SK-MEL-5 (cell line): ENCODE measurements around the gene ZMYM3. TPM values are rescaled to one million over a fixed set of nuclear protein-coding genes. Genes with fewer than 3 reads are reported as not detected.
"Not testable (repeated sequence)": the region's sequence is repeated elsewhere in the genome, so short reads cannot be mapped to it uniquely, and the experiment has no call there.

Experiments
- DNase-seq: peaks from one replicate; pipeline ENCODE4 v3.0.0-alpha.2; 2016; ENCODE audit warnings: low read depth, low spot score
- in situ Hi-C: cut with HindIII; loops from 2 replicates; pipeline ENCODE4 v1.10.0; 2016; ENCODE audit warnings: low sequenced_read_pairs, high pct_unique_total_duplicates, low pct_unique_long_range_greater_than_20kb
- polyA plus RNA-seq, 2 experiments: library from polyadenylated mRNA; depleted of rRNA; stranded (reverse); fragments of >200 nt; gene quantifications; 2 replicates each; pipeline ENCODE4 v1.2.3, GENCODE V29; 2015
- total RNA-seq: library from RNA; depleted of rRNA; stranded (reverse); fragments of >200 nt; shearing (Covaris generic); gene quantifications from 2 replicates; pipeline ENCODE4 v1.2.3, GENCODE V29; 2014; rRNA removed

The ZMYM3 gene
- total RNA-seq, result 15.0 and 17.3 TPM in 2 replicates
- polyA plus RNA-seq (2015; cell fraction: cytosol; rRNA removed), result 23.7 and 30.6 TPM in 2 replicates
- polyA plus RNA-seq (2015; cell fraction: nucleus; rRNA removed), result 50.2 and 52.6 TPM in 2 replicates

- DNase-seq, result peak; percentile 83
- in situ Hi-C loops, result no loop called here
These were observed at the start of gene ZMYM3 for GRCh38 chrX:71254092-71254963. Gene ZMYM3 (minus strand): TSS chrX:71254140. CDS start chrX:71253255, 885 bp downstream.

- in situ Hi-C loops, result no loop called here
- no peak for DNase-seq
These were observed 48.7 kb upstream of the ZMYM3 start for GRCh38 chrX:71302461-71303213.

GRCh38 chrX:71301195-71301924 is 47.4 kb upstream of the ZMYM3 start, which contains the start of gene ITGB1BP2:
Gene ITGB1BP2 (plus strand): TSS chrX:71301750. CDS start chrX:71301807, 57 bp downstream.
- in situ Hi-C loops, result no loop called here
- peak; percentile 8 for DNase-seq

- DNase-seq, in situ Hi-C loops: not testable (repeated sequence)
These were observed 46.6 kb upstream of the ZMYM3 start for GRCh38 chrX:71300495-71300894.

GRCh38 chrX:71300064-71300463 is 46.1 kb upstream of the ZMYM3 start:
- in situ Hi-C loops, DNase-seq: not testable (repeated sequence)

GRCh38 chrX:71298119-71298518 is 44.2 kb upstream of the ZMYM3 start:
- in situ Hi-C loops, result no loop called here
- DNase-seq, result no peak

GRCh38 chrX:71296806-71297205 is 42.9 kb upstream of the ZMYM3 start:
- DNase-seq, result no peak
- in situ Hi-C loops, result no loop called here

- DNase-seq, result no peak
These were observed 38.9 kb upstream of the ZMYM3 start for GRCh38 chrX:71292669-71293365.

GRCh38 chrX:71291381-71291780 is 37.4 kb upstream of the ZMYM3 start:
- in situ Hi-C loops, result no loop called here
- no peak for DNase-seq

More at GRCh38 chrX:71292669-71293365, 38.9 kb upstream of the ZMYM3 start:
- in situ Hi-C loops, result no loop called here

- DNase-seq, result no peak
- in situ Hi-C loops, result no loop called here
These were observed 32.0 kb upstream of the ZMYM3 start for GRCh38 chrX:71285929-71286328.

- in situ Hi-C loops, result no loop called here
- peak; percentile 98 for DNase-seq
These were observed 29.6 kb upstream of the ZMYM3 start, which contains the start of gene NONO for GRCh38 chrX:71283403-71284143. Gene NONO (plus strand): TSS chrX:71283635. CDS start chrX:71290638, 7,003 bp downstream.

GRCh38 chrX:71282514-71283402 is 28.8 kb upstream of the ZMYM3 start:
- in situ Hi-C loops, result no loop called here
- DNase-seq, result no peak

GRCh38 chrX:71281300-71281699 is 27.4 kb upstream of the ZMYM3 start:
- in situ Hi-C loops, DNase-seq: not testable (repeated sequence)

GRCh38 chrX:71272313-71272712 is 18.4 kb upstream of the ZMYM3 start:
- in situ Hi-C loops, DNase-seq: not testable (repeated sequence)

GRCh38 chrX:71269801-71270395 is 16.0 kb upstream of the ZMYM3 start:
- in situ Hi-C loops, result no loop called here
- DNase-seq, result no peak
